Measurements from ENCODE around the gene GSTA2.

- TF ChIP-seq CTCF (conservative IDR thresholded peaks at IDR 0.05): no peak
- TF ChIP-seq EZH2 (IDR thresholded peaks at IDR 0.05; ENCODE audit: low read depth): no peak
Measured at GRCh38 chr6:52739134-52739533, 24.1 kb downstream of the GSTA2 start.

Data from PC-9 (cell line).